GM12878 (cell line): Measurements from ENCODE around the gene GABPB2. TPM values are rescaled to one million over a fixed set of nuclear protein-coding genes. Genes with fewer than 3 reads are reported as not detected.

Source experiments
- BRCA1 ChIP-seq: IDR thresholded peaks from 2 replicates; pipeline ENCODE4 v1.6.1; 2011; ENCODE audit warnings: low read depth, low read length, improper control_type of control experiment
- CBX3 ChIP-seq: fragments of 200-600 bp; sonication (generic); IDR thresholded peaks from 2 replicates; pipeline ENCODE4 v1.6.1; 2016; ENCODE audit warnings: low read depth, borderline replicate concordance
- ETV6 ChIP-seq, 2 experiments: fragments of 450-650 bp in 1 of 2; IDR thresholded peaks in 1 of 2; conservative IDR thresholded peaks in 1 of 2; 2 replicates each; pipeline ENCODE4 v1.6.1; 2014; ENCODE audit warnings: antibody characterized with exemption in 1 of 2, borderline replicate concordance in 1 of 2, low read depth in 1 of 2, mild to moderate bottlenecking in 1 of 2, moderate library complexity in 1 of 2
- IKZF2 ChIP-seq, 2 experiments: fragments of 450-650 bp; IDR thresholded peaks; 2 replicates each; pipeline ENCODE4 v1.6.1; 2017; ENCODE audit warnings: mild to moderate bottlenecking in 2 of 2, moderate library complexity in 2 of 2
- SMC3 ChIP-seq: IDR thresholded peaks from 2 replicates; pipeline ENCODE4 v1.6.1; 2011; ENCODE audit warnings: low read length, improper control_type of control experiment, borderline replicate concordance
- SREBF1 ChIP-seq: IDR thresholded peaks from 2 replicates; pipeline ENCODE4 v1.6.1; 2012; ENCODE audit warnings: mild to moderate bottlenecking, low read length
- ZBTB4 ChIP-seq: fragments of 450-650 bp; formaldehyde crosslinking; IDR thresholded peaks from 2 replicates; pipeline ENCODE4 v1.4.0; 2022; ENCODE audit warnings: mild to moderate bottlenecking, moderate library complexity
- polyA plus RNA-seq, 11 experiments: library from polyadenylated mRNA; depleted of rRNA in 4 of 11; unstranded in 6 of 11; stranded (reverse) in 5 of 11; fragments of >200 nt; fragmentation: Nextera tagmentation in 4 of 11; fragmentation: Illumina TruSeq in 1 of 11; extraction: Ambion mirVana in 4 of 11; extraction: Trizol in 1 of 11; gene quantifications; 1 replicate in 1 of 11; 2 replicates in 10 of 11; pipeline versions ENCODE4 v1.2.1 to v1.2.3, GENCODE V29; 2011 to 2016; ENCODE audit warnings: inconsistent platforms in 2 of 11, missing spikeins in 2 of 11, low read depth in 1 of 11
- total RNA-seq, 4 experiments: library from RNA; depleted of rRNA in 3 of 4; stranded (reverse); fragments of >200 nt in 3 of 4; fragmentation: Illumina TruSeq in 1 of 4; extraction: Trizol in 1 of 4; gene quantifications; 2 replicates each; pipeline versions ENCODE4 v1.2.1 to v1.2.3, GENCODE V29; 2013 to 2021

GABPB2 gene
- total and polyA plus RNA-seq, 10 of the 15 experiments (the other 5 are each of a cell fraction or from before 2014, with no cell fraction given): 2.3 to 10.5 (median 6.9) TPM

GRCh38 chr1:151165738-151166504, 95.4 kb downstream of the GABPB2 start, which contains the start of the genes LYSMD1 and SCNM1 (continued):
- TF ChIP-seq SMC3 (no peak), ZBTB4 (CRISPR knock-in tag) (no peak), BRCA1 (no peak), CBX3 (no peak), IKZF2 (IDR thresholded peaks at IDR 0.05) (peak in 1 of 2 experiments; percentile 76; a peak in 2 of 4 replicates), SREBF1 (peak; percentile 84), ETV6 (conservative IDR thresholded peaks at IDR 0.05 in 1 of 2, IDR thresholded peaks at IDR 0.05 in 1 of 2; ENCODE audit: borderline replicate concordance in 1 of 2, low read depth in 1 of 2) (peak; percentile 62 to 96; a peak in 2 of 4 replicates)
